Measurements from ENCODE around the gene LYPD5. TPM values are rescaled to one million over a fixed set of nuclear protein-coding genes. Genes with fewer than 3 reads are reported as not detected.
A peak's percentile ranks its signal among the peaks of the same experiment; 100 is the strongest.
"Not testable (repeated sequence)": the region's sequence is repeated elsewhere in the genome, so short reads cannot be mapped to it uniquely, and the experiment has no call there.

Gene LYPD5, protein sequence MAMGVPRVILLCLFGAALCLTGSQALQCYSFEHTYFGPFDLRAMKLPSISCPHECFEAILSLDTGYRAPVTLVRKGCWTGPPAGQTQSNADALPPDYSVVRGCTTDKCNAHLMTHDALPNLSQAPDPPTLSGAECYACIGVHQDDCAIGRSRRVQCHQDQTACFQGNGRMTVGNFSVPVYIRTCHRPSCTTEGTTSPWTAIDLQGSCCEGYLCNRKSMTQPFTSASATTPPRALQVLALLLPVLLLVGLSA
- total RNA-seq, result 2.0 TPM
- long read RNA-seq, partial matches to known transcripts, result 0 of 7 reads
- long read RNA-seq, other reads (novel, unspliced or antisense), result 1 of 7 reads

DNA sequence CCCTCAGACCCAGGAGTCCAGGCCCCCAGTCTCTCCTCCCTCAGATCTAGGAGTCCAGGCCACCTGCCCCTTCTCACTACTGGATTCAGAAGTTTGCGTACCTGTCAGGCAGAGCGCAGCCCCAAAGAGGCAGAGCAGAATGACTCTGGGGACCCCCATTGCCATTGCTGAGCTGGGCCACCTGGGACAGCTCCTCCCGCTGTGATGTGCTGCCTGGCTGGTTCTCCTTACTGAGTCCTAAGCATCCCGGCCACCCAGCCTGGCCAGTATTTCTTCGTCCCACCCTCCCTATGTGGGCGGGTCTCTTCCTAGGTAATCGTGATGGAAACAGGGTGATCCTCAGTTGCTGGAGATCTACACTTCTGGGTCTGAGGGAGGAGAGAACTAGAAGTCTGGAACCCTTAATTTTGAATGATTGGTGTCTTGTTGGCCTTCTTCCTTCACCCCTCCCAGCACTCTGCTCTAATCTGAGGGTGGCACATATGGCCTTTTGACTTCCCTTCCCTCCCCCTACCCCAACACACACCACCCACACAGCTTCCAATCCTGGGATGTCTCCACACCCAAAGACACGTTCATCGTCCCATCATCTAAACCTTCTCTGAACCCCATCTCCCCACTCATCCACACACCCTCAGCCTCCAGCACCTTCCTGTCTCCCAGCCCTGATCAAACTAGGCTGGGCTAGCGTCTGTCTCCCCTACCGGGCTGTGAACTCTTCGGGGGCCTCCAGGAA, at the start of gene LYPD5:
Gene LYPD5, minus strand, starts transcription at position 232 of the 736 bp plus-strand sequence. Its CDS starts 67 bp downstream, at position 165.
- DNase-seq (ENCODE audit: low spot score), result no peak

DNA sequence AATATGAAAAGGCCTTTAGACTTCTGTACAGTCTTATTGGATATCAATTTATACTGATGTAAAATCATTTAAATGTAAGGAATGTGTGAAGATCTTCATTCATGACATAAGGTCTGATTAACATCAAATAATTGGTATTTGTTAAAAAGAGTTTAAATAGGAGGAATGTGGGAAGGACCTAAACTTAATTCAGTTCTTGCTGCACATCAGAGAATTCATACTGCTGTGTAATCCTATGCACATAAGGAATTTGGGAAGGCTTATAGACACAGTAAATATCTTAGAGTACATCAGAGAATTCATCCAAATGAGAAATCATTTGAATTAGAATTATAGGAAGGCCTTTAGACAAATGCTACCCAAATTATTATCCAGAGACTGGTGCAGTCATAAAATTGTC, 46.6 kb upstream of the LYPD5 start:
- no peak for DNase-seq (ENCODE audit: low spot score)

DNA sequence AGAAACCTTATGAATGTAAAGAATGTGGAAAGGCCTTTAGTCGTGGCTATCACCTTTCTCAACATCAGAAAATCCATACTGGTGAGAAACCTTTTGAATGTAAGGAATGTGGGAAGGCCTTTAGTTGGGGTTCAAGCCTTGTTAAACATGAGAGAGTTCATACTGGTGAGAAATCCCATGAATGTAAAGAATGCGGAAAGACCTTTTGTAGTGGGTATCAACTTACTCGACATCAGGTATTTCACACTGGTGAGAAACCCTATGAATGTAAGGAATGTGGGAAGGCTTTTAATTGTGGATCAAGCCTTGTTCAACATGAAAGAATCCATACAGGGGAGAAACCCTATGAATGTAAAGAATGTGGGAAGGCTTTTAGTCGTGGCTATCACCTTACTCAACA, 45.6 kb upstream of the LYPD5 start:
- DNase-seq (ENCODE audit: low spot score), result no peak

DNA sequence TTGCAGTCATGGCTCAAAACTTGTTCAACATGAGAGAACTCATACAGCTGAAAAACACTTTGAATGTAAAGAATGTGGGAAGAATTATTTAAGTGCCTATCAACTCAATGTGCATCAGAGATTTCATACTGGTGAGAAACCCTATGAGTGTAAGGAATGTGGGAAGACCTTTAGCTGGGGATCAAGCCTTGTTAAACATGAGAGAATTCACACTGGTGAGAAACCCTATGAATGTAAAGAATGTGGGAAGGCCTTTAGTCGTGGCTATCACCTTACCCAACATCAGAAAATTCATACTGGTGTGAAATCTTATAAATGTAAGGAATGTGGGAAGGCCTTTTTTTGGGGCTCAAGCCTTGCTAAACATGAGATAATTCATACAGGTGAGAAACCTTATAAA, 45.0 kb upstream of the LYPD5 start:
- DNase-seq (ENCODE audit: low spot score), result no peak

DNA sequence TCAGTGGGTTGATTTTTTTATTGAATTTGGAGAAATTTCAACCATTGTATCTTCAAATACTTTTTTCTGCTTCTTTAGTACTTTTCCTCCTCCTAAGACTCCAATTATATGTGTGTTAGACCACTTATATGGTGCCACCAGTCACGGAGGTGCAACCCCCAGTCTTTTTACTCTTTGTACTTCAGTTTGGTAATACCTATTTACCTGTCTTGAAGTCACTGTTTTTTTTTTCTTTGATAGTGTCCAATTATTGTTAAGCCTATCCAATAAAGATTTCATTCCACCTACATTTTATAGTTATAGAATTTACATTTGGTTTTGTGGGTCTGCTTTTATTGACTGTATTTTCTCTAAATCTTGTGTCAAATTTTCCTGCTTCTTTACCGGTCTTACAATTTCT, 39.8 kb upstream of the LYPD5 start:
- no peak for DNase-seq (ENCODE audit: low spot score)

DNA sequence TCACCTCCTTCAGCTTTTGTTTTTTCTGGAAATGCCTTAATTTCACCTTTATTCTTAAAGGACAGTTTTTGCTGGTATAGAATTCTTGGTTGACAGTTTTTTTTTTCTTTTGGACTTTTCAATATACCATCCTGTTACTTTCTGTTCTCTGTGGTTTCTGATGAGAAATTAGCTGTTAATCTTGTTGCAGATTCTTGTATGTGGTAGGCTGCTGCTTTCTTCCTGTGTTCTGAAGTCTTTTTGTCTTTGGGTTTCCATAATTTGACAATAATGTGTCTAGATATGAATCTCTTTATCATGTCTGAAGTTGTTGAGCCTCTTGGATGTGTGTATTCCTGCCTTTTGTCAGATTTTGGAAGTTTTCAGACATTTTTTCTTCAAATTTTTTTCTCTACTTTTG, 36.9 kb upstream of the LYPD5 start:
- DNase-seq (ENCODE audit: low spot score), result no peak

DNA sequence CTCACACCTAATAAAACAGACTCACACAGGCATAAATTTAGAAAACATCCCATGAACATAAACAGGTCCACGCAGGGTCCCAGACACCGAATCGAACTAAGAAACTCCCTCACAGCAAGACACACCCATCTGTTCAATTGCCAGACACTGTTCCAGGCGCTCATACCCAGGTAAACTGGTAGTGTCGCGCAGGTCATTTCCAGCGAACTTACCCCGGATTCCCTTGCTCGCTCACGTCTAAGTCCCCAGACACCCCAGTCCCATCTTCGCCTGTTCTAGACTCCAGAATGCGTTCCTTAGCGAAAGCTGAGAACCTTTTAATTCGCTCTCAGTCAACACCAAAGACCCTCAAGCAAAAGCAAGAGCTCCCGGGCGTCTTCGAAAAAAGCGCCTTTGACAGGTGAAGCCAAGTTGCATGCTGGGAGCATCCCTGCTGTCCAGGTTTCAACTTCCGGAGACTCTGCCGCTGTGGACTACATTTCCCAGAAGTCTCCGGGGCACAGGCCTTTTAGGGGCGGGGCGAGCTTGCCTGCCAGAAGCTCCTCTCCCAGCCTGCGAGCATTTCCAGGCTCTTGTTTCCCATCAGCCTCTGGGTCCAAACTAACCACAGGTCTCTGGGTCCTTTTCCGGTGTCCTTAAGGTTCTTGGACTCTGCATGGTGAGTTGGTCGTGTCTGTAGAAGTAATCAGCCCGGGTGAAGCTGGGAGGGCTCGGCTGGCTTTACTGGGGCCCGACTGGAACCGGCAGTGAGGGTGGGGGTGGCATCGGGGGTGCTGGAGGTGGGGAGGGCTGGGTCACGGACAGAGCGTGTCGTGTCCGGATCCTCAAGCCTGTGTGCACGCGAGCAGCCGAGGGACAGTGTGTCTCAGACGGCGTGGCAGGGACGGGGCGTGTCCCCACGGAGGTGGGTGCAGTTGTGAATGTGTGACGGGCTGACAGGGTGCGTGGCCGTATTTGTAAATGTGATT, 24.8 kb upstream of the LYPD5 start, which contains the start of gene ZNF283:
Gene ZNF283, plus strand, starts transcription at position 535 of the 968 bp plus-strand sequence. CDS start 6,184 bp downstream, outside the sequence.
- DNase-seq (ENCODE audit: low spot score), result peak; percentile 93

DNA sequence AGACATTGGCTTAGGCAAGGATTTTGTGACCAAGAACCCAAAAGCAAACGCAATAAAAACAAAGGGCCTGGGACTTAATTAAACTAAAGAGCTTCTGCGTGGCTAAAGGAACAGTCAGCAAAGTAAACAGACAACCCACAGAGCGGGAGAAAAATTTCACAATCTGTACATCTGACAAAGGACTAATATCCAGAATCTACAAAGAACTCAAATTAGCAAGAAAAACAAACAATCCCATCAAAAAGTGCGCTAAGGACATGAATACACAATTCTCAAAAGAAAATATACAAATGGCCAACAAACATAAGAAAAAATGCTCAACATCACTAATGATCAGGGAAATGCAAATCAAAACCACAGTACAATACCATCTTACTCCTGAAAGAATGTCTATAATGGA, 22.3 kb upstream of the LYPD5 start:
- DNase-seq (ENCODE audit: low spot score), result not testable (repeated sequence)

DNA sequence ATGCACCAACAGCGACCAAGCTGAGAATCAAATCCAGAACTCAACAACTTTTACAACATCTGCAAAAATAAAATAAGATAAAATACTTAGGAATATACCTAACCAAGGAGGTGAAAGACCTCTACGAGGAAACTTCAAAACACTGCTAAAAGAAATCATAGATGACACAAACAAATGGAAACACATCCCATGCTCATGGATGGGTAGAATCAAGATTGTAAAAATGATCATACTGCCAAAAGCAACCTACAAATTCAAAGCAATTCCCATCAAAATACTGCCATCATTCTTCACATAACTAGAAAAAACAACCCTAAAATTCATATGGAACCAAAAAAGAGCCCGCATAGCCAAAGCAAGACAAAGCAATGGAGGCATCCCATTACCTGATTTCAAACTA, 21.6 kb upstream of the LYPD5 start:
- not testable (repeated sequence) for DNase-seq (ENCODE audit: low spot score)

DNA sequence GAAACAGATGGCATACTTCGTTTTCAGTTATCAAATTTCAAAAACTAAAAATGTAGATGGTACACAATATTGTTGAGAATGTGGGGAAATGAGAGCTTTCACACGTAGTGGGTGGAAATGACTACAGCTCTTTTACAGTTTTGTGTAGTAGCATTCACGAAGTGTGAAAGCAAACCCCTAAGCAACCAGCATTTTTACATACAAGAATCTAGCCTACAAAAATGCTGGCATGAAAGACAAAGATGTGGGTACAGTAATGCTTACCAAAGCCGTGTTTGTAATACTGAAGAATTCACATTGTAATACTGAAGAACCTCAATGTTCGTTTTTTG, 18.6 kb upstream of the LYPD5 start:
- DNase-seq (ENCODE audit: low spot score), result no peak

DNA sequence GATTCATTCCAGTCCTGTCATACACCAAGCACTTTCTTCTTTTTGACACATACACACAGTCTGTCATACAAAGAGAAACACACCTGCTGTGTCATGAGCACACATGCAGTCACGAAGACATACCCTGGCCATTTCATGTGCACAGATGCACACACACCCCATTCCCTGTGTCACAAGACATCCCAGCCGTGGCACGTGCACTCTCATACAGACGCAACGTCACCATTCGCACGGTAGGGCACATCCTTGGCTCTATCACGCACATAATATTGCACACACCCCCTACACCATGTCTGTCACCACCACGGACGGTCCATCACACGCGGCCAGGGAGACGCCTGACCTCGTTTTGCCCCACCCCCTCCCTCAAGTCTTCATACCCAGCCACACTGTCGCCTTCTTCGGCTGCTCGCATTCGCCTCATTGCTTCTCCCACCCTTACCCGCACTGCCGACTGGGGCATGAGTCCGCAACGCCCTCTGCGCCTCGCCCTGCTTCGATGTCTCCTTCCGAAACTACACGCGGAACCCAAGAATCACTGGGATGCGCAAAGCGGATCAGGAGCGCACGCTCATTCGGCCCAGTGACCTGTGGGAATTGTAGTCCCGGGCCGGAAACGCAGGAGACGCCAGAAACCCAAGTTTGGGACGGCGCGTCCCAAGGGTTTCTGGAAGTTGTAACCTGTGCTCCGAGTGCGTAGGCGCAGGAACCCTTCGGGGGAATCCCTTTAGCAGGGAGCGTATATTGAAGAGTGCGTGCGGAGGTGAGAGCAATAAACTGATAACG, 18.0 kb upstream of the LYPD5 start:
- no peak for DNase-seq (ENCODE audit: low spot score)

DNA sequence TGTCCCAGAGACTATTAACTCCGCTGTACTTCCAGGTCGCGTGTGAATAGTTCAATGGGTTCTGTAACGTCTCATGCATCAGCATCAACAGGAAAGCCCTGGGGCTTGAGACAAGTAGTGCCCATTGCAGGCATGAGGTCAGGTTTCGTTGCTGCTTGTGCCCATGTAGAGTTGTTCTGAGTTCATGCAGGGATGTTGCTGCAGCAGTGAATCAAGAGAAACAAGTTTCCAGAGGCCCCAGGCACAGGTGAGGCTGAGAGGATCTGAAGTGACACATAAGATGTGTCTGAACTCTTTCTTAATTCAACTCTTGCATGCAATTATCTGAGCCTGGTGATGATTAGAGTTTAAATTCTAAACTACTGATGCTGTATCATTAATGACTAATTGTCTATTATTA, 16.3 kb upstream of the LYPD5 start:
- no peak for DNase-seq (ENCODE audit: low spot score)

DNA sequence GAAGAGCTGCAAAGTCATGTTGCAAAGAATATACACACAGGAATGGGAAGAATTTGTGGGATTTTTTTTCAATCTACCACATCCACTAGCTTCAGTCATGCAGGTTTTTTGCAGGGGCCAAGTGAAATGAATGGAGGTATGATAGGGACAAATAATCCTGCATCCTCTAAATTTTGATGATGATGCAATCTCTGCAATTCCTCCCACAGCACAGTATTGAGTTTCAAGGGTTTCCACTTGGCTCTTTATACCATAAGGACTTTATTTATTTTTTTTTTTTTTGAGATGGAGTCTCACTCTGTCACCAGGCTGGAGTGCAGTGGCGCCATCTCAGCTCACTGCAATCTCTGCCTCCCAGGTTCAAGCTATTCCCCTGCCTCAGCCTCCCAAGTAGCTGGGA, 15.2 kb upstream of the LYPD5 start:
- not testable (repeated sequence) for DNase-seq (ENCODE audit: low spot score)

DNA sequence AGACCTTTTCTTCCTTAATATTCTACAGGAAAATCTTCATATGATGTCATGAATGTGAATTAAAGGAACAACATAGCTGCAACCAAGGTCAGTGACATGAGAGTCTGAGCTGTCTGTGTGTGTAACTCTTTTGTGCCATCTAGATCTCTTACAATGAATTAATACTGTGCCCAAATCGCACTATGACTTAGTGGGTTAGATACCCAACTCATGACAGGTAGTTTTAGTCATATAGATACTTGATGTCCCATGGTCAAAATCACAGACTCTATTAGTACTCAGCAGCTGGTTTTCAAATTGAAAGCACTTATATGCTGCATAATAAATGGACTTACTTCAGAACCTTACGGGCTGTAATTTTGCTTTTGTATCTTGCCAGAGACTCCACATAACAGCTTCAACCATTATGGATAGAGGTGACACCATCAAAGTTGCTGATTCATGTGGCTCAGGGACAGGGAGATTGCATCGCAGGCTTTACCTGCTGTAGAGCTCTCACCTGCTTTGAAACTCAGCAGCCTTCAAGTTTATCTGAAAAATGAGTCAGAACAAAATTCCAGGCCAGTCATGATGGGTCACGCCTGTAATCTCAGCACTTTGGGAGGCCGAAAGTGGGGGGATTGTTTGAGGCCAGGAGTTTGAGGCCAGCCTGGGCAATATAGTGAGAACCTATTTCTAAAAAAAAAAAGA, 12.6 kb upstream of the LYPD5 start:
- no peak for DNase-seq (ENCODE audit: low spot score)

DNA sequence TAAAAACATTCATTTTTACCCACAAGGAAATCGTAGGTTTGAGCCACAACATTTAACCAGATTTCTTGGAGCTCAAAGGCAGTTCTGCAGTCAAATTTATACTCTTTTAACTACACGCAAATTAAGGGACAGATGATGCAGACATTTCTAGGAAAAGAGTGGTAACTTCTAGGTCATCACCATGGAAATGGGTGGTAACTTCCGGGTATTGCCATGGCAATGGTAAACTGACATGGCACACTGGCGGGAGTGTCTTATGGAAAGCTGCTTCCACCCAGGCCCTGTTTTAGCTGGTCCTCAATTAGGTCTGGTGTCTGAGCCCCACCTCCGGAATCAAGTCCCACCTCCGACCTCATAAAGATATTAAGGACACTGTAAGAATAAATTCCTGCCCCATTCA, 10.4 kb upstream of the LYPD5 start:
- DNase-seq (ENCODE audit: low spot score), result no peak

DNA sequence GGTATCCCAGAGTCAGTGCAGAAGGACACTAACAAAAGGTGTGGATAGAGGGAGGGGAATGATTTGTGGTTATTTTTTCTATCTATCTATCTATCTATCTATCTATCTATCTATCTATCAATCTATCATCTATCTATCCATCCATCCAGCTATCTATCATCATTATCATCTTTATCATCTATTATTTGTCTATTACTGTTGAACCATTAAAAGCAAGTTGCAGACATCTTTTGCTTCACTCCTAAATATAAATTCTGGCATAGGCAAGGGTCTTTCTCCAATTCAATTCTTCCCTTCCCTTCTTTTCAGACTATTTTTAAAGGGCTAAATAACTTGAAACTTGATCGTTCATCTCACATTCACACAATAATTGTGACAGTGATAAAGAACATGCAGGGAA, 10.0 kb upstream of the LYPD5 start:
- no peak for DNase-seq (ENCODE audit: low spot score)

DNA sequence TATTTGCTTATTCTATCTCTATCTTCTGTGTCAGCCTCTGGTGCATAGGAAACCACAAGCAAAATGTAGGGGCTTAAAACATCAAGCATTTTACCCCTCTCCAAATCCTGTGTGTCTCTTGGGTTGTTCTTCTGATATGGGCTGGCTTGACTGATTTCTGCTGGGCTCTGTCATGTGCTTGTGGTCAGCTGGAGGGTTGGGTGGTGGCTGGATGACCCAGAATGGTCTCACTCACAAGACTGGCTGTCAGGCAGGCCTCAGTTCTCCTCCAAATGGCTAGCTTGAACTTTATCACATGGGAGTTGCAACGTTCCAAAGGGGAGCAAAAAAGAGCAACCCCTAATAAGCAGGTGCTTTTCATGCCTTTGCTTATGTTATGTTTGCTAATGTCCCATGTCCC, 9.6 kb upstream of the LYPD5 start:
- no peak for DNase-seq (ENCODE audit: low spot score)

DNA sequence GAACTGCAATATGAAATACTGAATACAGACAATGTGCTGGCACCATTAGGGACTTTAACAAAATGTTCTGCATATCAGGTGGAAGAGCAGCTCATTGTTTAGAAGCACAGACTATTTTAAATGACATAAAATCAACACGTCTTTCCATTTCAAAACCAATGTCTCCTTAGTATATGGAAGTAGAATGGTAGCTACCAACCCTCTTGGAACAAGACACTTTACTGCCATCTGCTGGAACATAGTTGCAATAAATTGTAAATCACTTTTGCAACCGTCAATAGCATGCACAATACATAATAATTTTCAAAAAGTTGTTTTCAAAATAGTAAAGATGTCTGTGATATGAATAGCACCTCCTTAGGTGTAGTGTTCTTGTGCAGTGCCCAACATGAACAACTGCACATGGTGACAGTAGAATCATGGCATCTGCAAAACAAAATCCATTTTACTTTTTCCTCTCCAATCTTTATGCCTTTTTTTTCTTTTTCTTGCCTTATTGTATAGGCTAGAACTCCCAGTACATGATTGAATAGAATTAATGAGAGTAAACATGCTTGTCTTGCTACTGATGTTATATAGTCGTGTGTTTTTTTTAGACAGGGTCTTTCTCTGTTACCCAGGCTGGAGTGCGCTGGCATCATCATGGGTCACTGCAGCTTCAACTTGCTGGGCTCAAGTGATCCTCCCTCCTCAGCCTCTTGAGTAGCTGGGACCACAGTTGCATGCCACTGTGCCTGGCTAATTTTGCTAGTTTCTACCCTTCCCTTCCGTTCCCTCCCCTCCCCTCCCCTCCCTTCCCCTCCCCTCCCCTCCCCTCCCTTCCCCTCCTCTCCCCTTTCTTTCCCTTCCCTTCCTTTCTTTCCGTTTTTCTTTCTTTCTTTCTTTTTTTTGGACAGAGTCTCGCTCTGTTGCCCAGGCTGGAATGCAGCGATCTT, 7.8 kb upstream of the LYPD5 start:
- DNase-seq (ENCODE audit: low spot score), result no peak

DNA sequence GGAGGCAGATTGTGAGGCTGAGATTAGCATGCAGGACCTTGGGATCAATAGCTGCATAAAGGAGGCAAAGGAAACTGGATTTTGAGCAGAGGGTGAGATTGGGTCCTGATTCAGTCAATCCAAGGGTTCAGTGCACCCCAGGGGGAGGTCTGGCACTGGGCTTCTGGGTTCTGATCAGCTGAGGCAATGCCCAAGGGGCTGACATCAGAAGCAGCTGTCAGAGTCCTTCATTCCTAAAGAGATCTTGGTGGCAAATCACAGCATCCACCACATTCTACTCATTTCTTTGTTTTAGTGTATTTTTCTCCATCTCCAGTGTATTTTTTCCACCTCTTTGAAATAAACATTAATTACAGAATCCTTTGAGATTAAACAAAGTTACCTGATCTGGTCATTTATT, 5.4 kb upstream of the LYPD5 start:
- DNase-seq (ENCODE audit: low spot score), result no peak
